ENCODE measurements around the gene P2RX3.
"Not testable (repeated sequence)": the region's sequence is repeated elsewhere in the genome, so short reads cannot be mapped to it uniquely, and the experiment has no call there.

P2RX3 gene

GRCh38 chr11:57353852-57354251 is 15.7 kb downstream of the P2RX3 start:
- DNase-seq, result no peak

GRCh38 chr11:57354699-57355098 is 16.5 kb downstream of the P2RX3 start:
- DNase-seq, result no peak

GRCh38 chr11:57356268-57356667 is 18.1 kb downstream of the P2RX3 start:
- no peak for DNase-seq

GRCh38 chr11:57357310-57357709 is 19.2 kb downstream of the P2RX3 start:
- no peak for DNase-seq

- no peak for DNase-seq
These were observed 19.7 kb downstream of the P2RX3 start for GRCh38 chr11:57357856-57358255.

- no peak for DNase-seq
These were observed 20.4 kb downstream of the P2RX3 start for GRCh38 chr11:57358543-57358961.

- DNase-seq, result no peak
These were observed 20.8 kb downstream of the P2RX3 start for GRCh38 chr11:57358991-57359390.

- no peak for DNase-seq
These were observed 21.2 kb downstream of the P2RX3 start for GRCh38 chr11:57359396-57359795.

- no peak for DNase-seq
These were observed 21.9 kb downstream of the P2RX3 start for GRCh38 chr11:57359896-57360690.

- no peak for DNase-seq
These were observed 22.8 kb downstream of the P2RX3 start for GRCh38 chr11:57360991-57361390.

GRCh38 chr11:57361420-57361819 is 23.3 kb downstream of the P2RX3 start:
- DNase-seq, result not testable (repeated sequence)

- DNase-seq, result no peak
These were observed 23.8 kb downstream of the P2RX3 start for GRCh38 chr11:57361926-57362325.

GRCh38 chr11:57363131-57364080 is 25.3 kb downstream of the P2RX3 start:
- no peak for DNase-seq

GRCh38 chr11:57364851-57365660 is 26.9 kb downstream of the P2RX3 start:
- no peak for DNase-seq

GRCh38 chr11:57368106-57368844 is 30.1 kb downstream of the P2RX3 start:
- DNase-seq, result no peak

GRCh38 chr11:57368845-57369232 is 30.7 kb downstream of the P2RX3 start:
- DNase-seq, result no peak

- DNase-seq, result no peak
These were observed 32.1 kb downstream of the P2RX3 start for GRCh38 chr11:57370251-57370650.

- DNase-seq, result no peak
These were observed 32.8 kb downstream of the P2RX3 start for GRCh38 chr11:57370941-57371340.

GRCh38 chr11:57373146-57373545 is 35.0 kb downstream of the P2RX3 start:
- no peak for DNase-seq

GRCh38 chr11:57374966-57375365 is 36.8 kb downstream of the P2RX3 start:
- no peak for DNase-seq

GRCh38 chr11:57375490-57375889 is 37.3 kb downstream of the P2RX3 start:
- DNase-seq, result no peak

Measured in central memory CD4-positive, alpha-beta T cell (primary cell).